NB4 (cell line): ENCODE results near the gene NECAB2.
A peak's percentile ranks its signal among the peaks of the same experiment; 100 is the strongest.

Source experiments
- CTCF ChIP-seq: IDR thresholded peaks from one replicate; pipeline ENCODE4 v1.5.1; 2012; ENCODE audit warnings: low read depth, low read length
- POLR2A ChIP-seq: IDR thresholded peaks from 2 replicates; pipeline ENCODE4 v1.6.1; 2011; ENCODE audit warnings: mild to moderate bottlenecking; ENCODE audit not compliant: insufficient read length; ENCODE audit errors: extremely low read depth

- TF ChIP-seq POLR2A (no peak), CTCF (peak; percentile 89)
Measured at GRCh38 chr16:83956336-83957289, 11.4 kb upstream of the NECAB2 start.
